Nephron progenitor cell (in vitro differentiated cells): ENCODE measurements around the gene CGREF1.

Source experiments
- DNase-seq: peaks from one replicate; pipeline ENCODE4 v3.0.0; 2021
- H3K27ac Mint-ChIP-seq: 2 replicates; pipeline ENCODE4 v1.8.0; 2021; ENCODE audit warnings: mild to moderate bottlenecking, moderate library complexity, mixed read lengths
- H3K27me3 Mint-ChIP-seq: 2 replicates; pipeline ENCODE4 v1.8.0; 2021; ENCODE audit warnings: mild to moderate bottlenecking, low read depth, mixed read lengths; ENCODE audit not compliant: poor library complexity
- H3K36me3 Mint-ChIP-seq: 2 replicates; pipeline ENCODE4 v1.8.0; 2021; ENCODE audit warnings: low read depth, mixed read lengths
- H3K4me1 Mint-ChIP-seq: 2 replicates; pipeline ENCODE4 v1.8.0; 2021; ENCODE audit warnings: mixed read lengths
- H3K4me3 Mint-ChIP-seq: 2 replicates; pipeline ENCODE4 v1.8.0; 2021; ENCODE audit warnings: mild to moderate bottlenecking, moderate library complexity, mixed read lengths
- H3K9me3 Mint-ChIP-seq: 2 replicates; pipeline ENCODE4 v1.8.0; 2021; ENCODE audit warnings: mild to moderate bottlenecking, moderate library complexity, mixed read lengths
- CTCF ChIP-seq: fragments of 200-600 bp; sonication (generic); IDR thresholded peaks from 2 replicates; pipeline ENCODE4 v1.5.0; 2021; ENCODE audit warnings: antibody characterized with exemption

Gene CGREF1

DNA sequence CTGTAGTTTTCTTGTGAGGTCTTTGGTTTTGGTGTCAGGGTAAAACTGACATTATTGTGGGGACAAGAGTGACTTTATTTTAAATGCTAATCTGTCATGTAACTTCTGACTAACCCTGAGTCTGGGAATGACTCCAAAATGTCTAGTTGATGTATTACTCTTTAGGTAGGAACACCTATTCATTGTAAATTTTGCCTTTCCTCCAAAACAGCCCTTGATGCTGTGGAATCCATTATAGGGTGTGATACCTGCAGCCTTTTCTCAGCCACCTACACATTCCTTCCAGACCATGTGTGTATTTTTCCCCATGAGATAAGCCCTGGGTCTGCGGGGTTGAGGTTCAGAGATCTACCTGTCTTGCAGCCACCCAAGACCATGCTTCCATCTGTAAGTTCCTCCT is 24.4 kb upstream of the CGREF1 start:
- Mint-ChIP-seq H3K4me3 (no peak overlapping the region), H3K36me3 (no peaks in the 10 kb centered on the region), H3K27me3 (peaks cover 51% of the 10 kb centered on the region), H3K4me1 (peaks cover 21% of the 10 kb centered on the region), H3K27ac (no peak overlapping the region), H3K9me3 (peaks cover 11% of the 10 kb centered on the region)
- DNase-seq, result no peak
- no peak for TF ChIP-seq CTCF

- Mint-ChIP-seq H3K36me3 (no peaks in the 10 kb centered on the region), H3K9me3 (peaks cover 11% of the 10 kb centered on the region), H3K4me3 (no peak within 1 kb of the TSS), H3K4me1 (no peaks in the 10 kb centered on the region), H3K27ac (no peak within 1 kb of the TSS), H3K27me3 (peaks cover 44% of the 10 kb centered on the region)
- DNase-seq, result no peak
- TF ChIP-seq CTCF, result no peak
These were observed 20.4 kb upstream of the CGREF1 start, which contains the start of gene PRR30 for GRCh38 chr2:27139310-27139709. Gene PRR30 (minus strand): TSS chr2:27139410. CDS start chr2:27138329, 1,081 bp downstream.

GRCh38 chr2:27138111-27138510 is 19.2 kb upstream of the CGREF1 start:
- Mint-ChIP-seq H3K4me3 (no peak overlapping the region), H3K27me3 (peaks cover 32% of the 10 kb centered on the region), H3K27ac (no peak overlapping the region), H3K36me3 (peaks cover 2% of the 10 kb centered on the region), H3K4me1 (peaks cover 9% of the 10 kb centered on the region), H3K9me3 (peaks cover 7% of the 10 kb centered on the region)
- no peak for DNase-seq
- no peak for TF ChIP-seq CTCF

- Mint-ChIP-seq H3K4me3 (no peak overlapping the region), H3K27me3 (peaks cover 25% of the 10 kb centered on the region), H3K36me3 (peaks cover 6% of the 10 kb centered on the region), H3K27ac (no peak overlapping the region), H3K9me3 (peaks cover 3% of the 10 kb centered on the region), H3K4me1 (peaks cover 14% of the 10 kb centered on the region)
- no peak for TF ChIP-seq CTCF
- DNase-seq, result no peak
These were observed 18.5 kb upstream of the CGREF1 start for GRCh38 chr2:27137322-27137935.

- Mint-ChIP-seq H3K27me3 (peaks cover 18% of the 10 kb centered on the region), H3K9me3 (no peaks in the 10 kb centered on the region), H3K36me3 (peaks cover 6% of the 10 kb centered on the region), H3K27ac (no peak overlapping the region), H3K4me3 (no peak overlapping the region), H3K4me1 (peaks cover 14% of the 10 kb centered on the region)
- no peak for DNase-seq
- no peak for TF ChIP-seq CTCF
These were observed 17.8 kb upstream of the CGREF1 start for GRCh38 chr2:27136751-27137150.

- Mint-ChIP-seq H3K4me1 (peaks cover 14% of the 10 kb centered on the region), H3K9me3 (no peaks in the 10 kb centered on the region), H3K27me3 (peaks cover 7% of the 10 kb centered on the region), H3K4me3 (peak overlapping the region; percentile 58), H3K36me3 (peaks cover 14% of the 10 kb centered on the region), H3K27ac (no peak overlapping the region)
- TF ChIP-seq CTCF, result no peak
- no peak for DNase-seq
These were observed 16.6 kb upstream of the CGREF1 start for GRCh38 chr2:27135478-27135955.
